GM12874 (cell line): Measurements from ENCODE around the gene NANS.
A peak's percentile ranks its signal among the peaks of the same experiment; 100 is the strongest.

Experiments used
- CTCF ChIP-seq: IDR thresholded peaks from 2 replicates; pipeline ENCODE4 v1.5.1; 2011; ENCODE audit warnings: low read depth, mild to moderate bottlenecking, control low read depth, low read length, moderate library complexity; ENCODE audit not compliant: insufficient read depth

Gene NANS

GRCh38 chr9:98105006-98105405, 48.5 kb downstream of the NANS start:
- no peak for TF ChIP-seq CTCF

GRCh38 chr9:98107926-98108325, 51.4 kb downstream of the NANS start:
- no peak for TF ChIP-seq CTCF

GRCh38 chr9:98108531-98109031, 52.0 kb downstream of the NANS start:
- TF ChIP-seq CTCF: no peak

- no peak for TF ChIP-seq CTCF
These were observed 52.5 kb downstream of the NANS start for GRCh38 chr9:98109052-98109451.

GRCh38 chr9:98117984-98118639, 61.6 kb downstream of the NANS start:
- TF ChIP-seq CTCF: peak; percentile 49

GRCh38 chr9:98118640-98119601, 62.4 kb downstream of the NANS start, which contains the start of gene TRIM14:
Gene TRIM14 (minus strand): TSS chr9:98119222. CDS start chr9:98119188, 34 bp downstream.
- TF ChIP-seq CTCF: peak; percentile 39

- no peak for TF ChIP-seq CTCF
These were observed 63.9 kb downstream of the NANS start for GRCh38 chr9:98120476-98120875.
